ENCODE data around the gene PTPN2. TPM values are rescaled to one million over a fixed set of nuclear protein-coding genes. Genes with fewer than 3 reads are reported as not detected.

Gene PTPN2
- total RNA-seq, 1 experiment from 2014 or later: 44.7 TPM

DNA sequence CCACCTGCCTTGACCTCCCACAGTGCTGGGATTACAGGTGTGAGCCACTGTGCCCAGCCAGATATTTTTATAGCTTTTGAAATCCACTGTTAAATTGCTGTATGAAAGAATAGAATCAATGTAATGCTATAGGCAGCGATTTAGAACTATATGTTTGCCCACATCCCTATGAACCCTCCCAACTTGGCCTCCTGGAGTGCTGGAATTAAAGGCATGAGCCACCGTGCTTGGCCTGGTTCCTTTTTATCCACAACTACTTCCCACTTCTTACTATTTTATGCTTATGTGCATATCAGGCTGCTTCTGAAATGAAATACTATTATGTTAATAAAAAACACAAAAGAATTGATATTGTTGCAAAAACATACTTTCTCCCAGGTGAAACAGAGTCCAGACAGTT lies 11.6 kb upstream of the PTPN2 start:
- no peaks in the 10 kb centered on the region for H3K9me3 ChIP-seq (ENCODE audit: low read depth, low read length, poor library complexity, severe bottlenecking)
- H3K4me1 ChIP-seq (ENCODE audit: insufficient read depth, low read length, poor library complexity, severe bottlenecking): no peaks in the 10 kb centered on the region
- BruUV-seq (replicated peaks): no TSS peak
- H3K4me3 ChIP-seq (ENCODE audit: low read depth, low read length, poor library complexity, severe bottlenecking): no peak overlapping the region
- no peak overlapping the region for H3K27ac ChIP-seq (ENCODE audit: low read depth, low read length, poor library complexity, severe bottlenecking)
- POLR2A ChIA-PET (ENCODE audit: low non-redundant PET): no interaction called here
- no peaks in the 10 kb centered on the region for H3K36me3 ChIP-seq (ENCODE audit: insufficient read depth, low read length, poor library complexity, severe bottlenecking)
- TF ChIP-seq, protein P1, sequence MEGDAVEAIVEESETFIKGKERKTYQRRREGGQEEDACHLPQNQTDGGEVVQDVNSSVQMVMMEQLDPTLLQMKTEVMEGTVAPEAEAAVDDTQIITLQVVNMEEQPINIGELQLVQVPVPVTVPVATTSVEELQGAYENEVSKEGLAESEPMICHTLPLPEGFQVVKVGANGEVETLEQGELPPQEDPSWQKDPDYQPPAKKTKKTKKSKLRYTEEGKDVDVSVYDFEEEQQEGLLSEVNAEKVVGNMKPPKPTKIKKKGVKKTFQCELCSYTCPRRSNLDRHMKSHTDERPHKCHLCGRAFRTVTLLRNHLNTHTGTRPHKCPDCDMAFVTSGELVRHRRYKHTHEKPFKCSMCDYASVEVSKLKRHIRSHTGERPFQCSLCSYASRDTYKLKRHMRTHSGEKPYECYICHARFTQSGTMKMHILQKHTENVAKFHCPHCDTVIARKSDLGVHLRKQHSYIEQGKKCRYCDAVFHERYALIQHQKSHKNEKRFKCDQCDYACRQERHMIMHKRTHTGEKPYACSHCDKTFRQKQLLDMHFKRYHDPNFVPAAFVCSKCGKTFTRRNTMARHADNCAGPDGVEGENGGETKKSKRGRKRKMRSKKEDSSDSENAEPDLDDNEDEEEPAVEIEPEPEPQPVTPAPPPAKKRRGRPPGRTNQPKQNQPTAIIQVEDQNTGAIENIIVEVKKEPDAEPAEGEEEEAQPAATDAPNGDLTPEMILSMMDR (conservative IDR thresholded peaks at IDR 0.05; ENCODE audit: low read depth, low read length): no peak
- TF ChIP-seq EZH2 (IDR thresholded peaks at IDR 0.05; ENCODE audit: borderline replicate concordance, low read depth, low read length, poor library complexity, severe bottlenecking): no peak
- intact Hi-C loops (cut with micrococcal nuclease; ENCODE audit: unreplicated experiment): loop anchor here (2.0 kb wide), 1 partner anchor 151 kb away; no protein-coding TSS in a partner anchor
- no peaks in the 10 kb centered on the region for H3K27me3 ChIP-seq (replicated peaks; ENCODE audit: insufficient read depth, low read depth, low read length, poor library complexity)
- DNase-seq (ENCODE audit: low spot score): no peak
- CTCF ChIA-PET: no interaction called here

DNA sequence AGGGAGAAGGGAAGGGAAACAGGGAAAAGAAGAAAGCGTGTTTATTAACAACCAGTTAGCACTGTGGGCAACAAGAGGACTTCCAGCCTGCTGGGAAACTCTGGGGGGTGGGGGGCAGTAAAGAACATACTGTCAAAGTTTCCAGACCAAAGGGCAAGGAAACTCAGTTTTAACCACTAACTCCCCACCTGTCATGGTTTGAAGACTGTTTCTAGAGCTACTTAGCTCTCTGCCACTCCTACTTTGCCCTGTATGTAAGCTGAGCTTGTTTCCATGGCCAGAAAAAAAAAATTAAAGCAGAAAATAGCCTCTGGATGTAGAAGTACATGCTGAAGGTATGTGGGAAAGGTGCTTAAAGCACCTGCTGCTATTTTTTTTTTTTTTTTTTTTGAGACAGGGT lies 11.0 kb upstream of the PTPN2 start:
- CTCF ChIA-PET: interaction anchor here (0.6 kb wide), 1 partner anchor 525 kb away, joined by 3 read pairs; no protein-coding TSS in a partner anchor
- intact Hi-C loops (cut with micrococcal nuclease; ENCODE audit: unreplicated experiment): no loop called here
- H3K27ac ChIP-seq (ENCODE audit: low read depth, low read length, poor library complexity, severe bottlenecking): no peak overlapping the region
- no peak for TF ChIP-seq EZH2 (IDR thresholded peaks at IDR 0.05; ENCODE audit: borderline replicate concordance, low read depth, low read length, poor library complexity, severe bottlenecking)
- TF ChIP-seq, protein P1 (conservative IDR thresholded peaks at IDR 0.05; ENCODE audit: low read depth, low read length): no peak
- no peaks in the 10 kb centered on the region for H3K27me3 ChIP-seq (replicated peaks; ENCODE audit: insufficient read depth, low read depth, low read length, poor library complexity)
- no peak for DNase-seq (ENCODE audit: low spot score)
- H3K4me3 ChIP-seq (ENCODE audit: low read depth, low read length, poor library complexity, severe bottlenecking): no peak overlapping the region
- H3K9me3 ChIP-seq (ENCODE audit: low read depth, low read length, poor library complexity, severe bottlenecking): no peaks in the 10 kb centered on the region
- POLR2A ChIA-PET (ENCODE audit: low non-redundant PET): no interaction called here
- BruUV-seq (replicated peaks): no TSS peak
- H3K4me1 ChIP-seq (ENCODE audit: insufficient read depth, low read length, poor library complexity, severe bottlenecking): no peaks in the 10 kb centered on the region
- H3K36me3 ChIP-seq (ENCODE audit: insufficient read depth, low read length, poor library complexity, severe bottlenecking): no peaks in the 10 kb centered on the region

DNA sequence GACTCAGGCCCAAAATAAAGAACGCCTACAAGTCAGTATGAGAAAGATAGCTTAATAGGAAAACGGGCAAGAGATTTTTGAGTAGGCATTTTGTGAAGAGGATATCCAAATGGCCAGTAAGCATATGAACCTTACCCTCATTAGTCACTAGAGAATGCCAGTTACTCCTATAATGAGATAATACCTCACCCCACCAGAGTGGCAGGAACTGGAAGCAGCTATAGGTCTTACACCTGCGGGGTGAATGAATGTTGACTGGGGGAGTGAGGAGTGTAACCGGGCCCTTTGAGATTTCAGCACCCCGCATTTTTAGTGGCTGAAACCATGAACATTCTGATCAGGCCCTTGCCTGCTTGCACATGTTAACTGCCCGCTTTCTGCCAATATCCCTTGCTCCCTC lies 7.5 kb upstream of the PTPN2 start:
- ChIA-PET CTCF (no interaction called here), POLR2A (ENCODE audit: low non-redundant PET) (no interaction called here)
- Histone ChIP-seq H3K36me3 (ENCODE audit: insufficient read depth, low read length, poor library complexity, severe bottlenecking) (no peaks in the 10 kb centered on the region), H3K27me3 (replicated peaks; ENCODE audit: insufficient read depth, low read depth, low read length, poor library complexity) (no peaks in the 10 kb centered on the region), H3K9me3 (ENCODE audit: low read depth, low read length, poor library complexity, severe bottlenecking) (no peaks in the 10 kb centered on the region), H3K27ac (ENCODE audit: low read depth, low read length, poor library complexity, severe bottlenecking) (no peak overlapping the region), H3K4me3 (ENCODE audit: low read depth, low read length, poor library complexity, severe bottlenecking) (no peak overlapping the region), H3K4me1 (ENCODE audit: insufficient read depth, low read length, poor library complexity, severe bottlenecking) (no peaks in the 10 kb centered on the region)
- BruUV-seq (replicated peaks): no TSS peak
- TF ChIP-seq, protein P1 (conservative IDR thresholded peaks at IDR 0.05; ENCODE audit: low read depth, low read length): no peak
- intact Hi-C loops (cut with micrococcal nuclease; ENCODE audit: unreplicated experiment): no loop called here
- no peak for DNase-seq (ENCODE audit: low spot score)

Measured in A673 (cell line).